ENCODE measurements around the gene MBD3L3. TPM values are rescaled to one million over a fixed set of nuclear protein-coding genes. Genes with fewer than 3 reads are reported as not detected.
"Not testable (repeated sequence)": the region's sequence is repeated elsewhere in the genome, so short reads cannot be mapped to it uniquely, and the experiment has no call there.

Gene MBD3L3
- total RNA-seq, 1 donor from 2014 or later = not detected

DNA sequence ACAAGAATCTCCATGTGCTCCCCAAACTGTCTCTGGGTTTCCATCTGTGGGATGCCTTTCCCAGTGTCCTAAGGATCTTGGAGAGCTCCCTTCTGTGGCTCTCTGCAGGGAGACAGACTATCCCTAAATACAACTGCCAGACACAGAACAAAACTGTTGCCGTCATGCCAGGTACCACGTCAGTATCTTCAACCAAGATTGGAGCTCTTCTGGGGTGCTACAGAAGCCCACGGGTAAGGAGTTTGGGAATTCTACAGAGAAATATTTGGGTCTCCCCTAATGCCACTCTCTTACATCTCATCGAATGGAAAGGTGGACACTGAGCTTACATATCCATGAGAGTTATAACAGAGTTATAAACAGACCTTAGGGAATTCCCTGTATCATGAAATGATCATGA lies 4.9 kb upstream of the MBD3L3 start:
- DNase-seq = no peak

DNA sequence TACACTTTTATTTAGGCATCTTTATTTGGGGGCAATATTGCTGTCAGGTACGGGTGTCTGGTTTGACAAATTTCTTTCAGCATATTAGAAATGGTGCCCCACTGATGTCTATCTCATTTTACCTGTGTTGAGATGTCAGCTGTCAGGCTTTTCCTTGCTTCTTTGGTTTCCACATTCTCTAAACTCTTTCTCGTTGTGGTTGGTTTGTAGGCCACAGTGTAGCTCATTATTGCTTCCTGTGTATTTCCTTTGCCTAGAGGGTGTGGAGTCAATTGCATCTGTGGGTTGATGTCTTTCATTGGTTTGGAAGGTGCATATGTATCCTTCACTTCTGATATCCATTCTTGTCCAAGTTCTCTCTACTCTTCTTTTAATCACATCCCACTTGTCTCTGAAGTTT lies 1.5 kb upstream of the MBD3L3 start:
- not testable (repeated sequence) for DNase-seq

GRCh38 chr19:7056371-7056770 lies 2.1 kb downstream of the MBD3L3 start:
- DNase-seq = not testable (repeated sequence)

GRCh38 chr19:7055679-7056078 lies 2.8 kb downstream of the MBD3L3 start:
- DNase-seq = not testable (repeated sequence)

- not testable (repeated sequence) for DNase-seq
These were observed 3.7 kb downstream of the MBD3L3 start for GRCh38 chr19:7054635-7055368.

DNA sequence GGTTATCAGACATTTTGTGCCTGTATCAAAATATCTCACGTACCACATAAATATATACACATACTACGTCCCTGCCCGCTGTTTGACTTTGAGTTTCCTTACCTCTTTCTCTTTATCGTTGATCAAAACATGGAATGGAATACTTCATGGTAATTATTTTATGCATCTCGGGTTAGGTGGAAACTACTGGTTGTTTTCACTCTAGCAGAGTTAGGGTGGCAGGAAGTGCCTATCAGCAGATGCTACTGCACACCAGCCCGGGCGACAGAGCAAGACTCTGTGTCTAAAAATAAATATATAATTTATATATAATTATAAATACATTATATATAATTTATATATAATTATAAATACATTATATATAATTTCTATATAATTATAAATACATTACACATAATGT lies 5.6 kb downstream of the MBD3L3 start:
- DNase-seq = not testable (repeated sequence)

GRCh38 chr19:7051421-7051820 lies 7.1 kb downstream of the MBD3L3 start:
- DNase-seq = not testable (repeated sequence)

- not testable (repeated sequence) for DNase-seq
These were observed 9.5 kb downstream of the MBD3L3 start, which contains the start of gene MBD3L2 for GRCh38 chr19:7049021-7049420. Gene MBD3L2, plus strand, starts transcription at chr19:7049321. Its CDS starts 53 bp downstream, at chr19:7049374.

DNA sequence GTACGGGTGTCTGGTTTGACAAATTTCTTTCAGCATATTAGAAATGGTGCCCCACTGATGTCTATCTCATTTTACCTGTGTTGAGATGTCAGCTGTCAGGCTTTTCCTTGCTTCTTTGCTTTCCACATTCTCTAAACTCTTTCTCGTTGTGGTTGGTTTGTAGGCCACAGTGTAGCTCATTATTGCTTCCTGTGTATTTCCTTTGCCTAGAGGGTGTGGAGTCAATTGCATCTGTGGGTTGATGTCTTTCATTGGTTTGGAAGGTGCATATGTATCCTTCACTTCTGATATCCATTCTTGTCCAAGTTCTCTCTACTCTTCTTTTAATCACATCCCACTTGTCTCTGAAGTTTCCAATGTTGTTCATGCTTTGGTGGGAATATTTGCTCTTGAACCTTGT lies 16.9 kb downstream of the MBD3L3 start:
- not testable (repeated sequence) for DNase-seq

DNA sequence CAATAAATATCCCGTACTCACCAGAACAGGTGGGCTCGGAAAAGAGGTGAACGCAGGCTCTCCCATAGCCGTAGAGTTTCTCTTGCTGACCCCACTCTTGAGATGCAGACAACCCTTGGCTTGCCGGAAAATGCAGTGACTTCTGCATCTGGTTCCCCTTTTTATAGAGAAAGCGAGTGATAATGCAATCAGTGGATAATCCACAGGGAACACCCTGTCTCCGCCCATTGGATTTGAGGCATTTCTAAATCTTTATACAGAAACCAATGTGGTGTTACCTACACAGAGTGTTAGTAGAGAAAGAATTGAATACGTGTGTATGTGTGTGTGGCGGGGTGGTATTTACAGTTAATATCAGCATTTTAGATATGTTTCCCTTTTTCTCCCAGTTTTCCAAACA lies 18.4 kb downstream of the MBD3L3 start, which contains the start of gene MBD3L4:
MBD3L4 (minus strand) TSS at position 101 of the 400 bp plus-strand sequence; CDS start at position 66, 35 bp downstream.
- not testable (repeated sequence) for DNase-seq

- not testable (repeated sequence) for DNase-seq
These were observed 28.2 kb downstream of the MBD3L3 start, which contains the start of gene MBD3L5 for GRCh38 chr19:7030278-7030677. Gene MBD3L5, plus strand, starts transcription at chr19:7030578. Its CDS starts 34 bp downstream, at chr19:7030612.

GRCh38 chr19:7028790-7029189 lies 29.7 kb downstream of the MBD3L3 start:
- DNase-seq = not testable (repeated sequence)

- DNase-seq = not testable (repeated sequence)
These were observed 37.1 kb downstream of the MBD3L3 start, which contains the start of gene MBD3L2B for GRCh38 chr19:7021331-7021730. Gene MBD3L2B, minus strand, starts transcription at chr19:7021431. Its CDS starts 34 bp downstream, at chr19:7021397.

GRCh38 chr19:7018828-7019227 lies 39.6 kb downstream of the MBD3L3 start:
- no peak for DNase-seq

- no peak for DNase-seq
These were observed 44.8 kb downstream of the MBD3L3 start for GRCh38 chr19:7013678-7014077.

GRCh38 chr19:7010722-7011593 lies 47.5 kb downstream of the MBD3L3 start:
- no peak for DNase-seq

- no peak for DNase-seq
These were observed 50.6 kb downstream of the MBD3L3 start for GRCh38 chr19:7007859-7008258.

Other genes with a start within 250 kb of the MBD3L3 start
- gene ADGRE1, start 171.1 kb downstream of the MBD3L3 start, total RNA-seq = 0.79 TPM
- not detected for gene MBD3L2B, start 37.2 kb downstream of the MBD3L3 start, total RNA-seq
- gene MBD3L5, start 28.1 kb downstream of the MBD3L3 start, total RNA-seq = not detected
- not detected for gene MBD3L4, start 18.5 kb downstream of the MBD3L3 start, total RNA-seq
- not detected for gene MBD3L2, start 9.4 kb downstream of the MBD3L3 start, total RNA-seq
- gene ZNF557, start 11.0 kb upstream of the MBD3L3 start, total RNA-seq = 9.4 TPM
- 51.4 TPM for gene INSR, start 235.7 kb upstream of the MBD3L3 start, total RNA-seq